AG04450 (cell line): ENCODE measurements around the gene MYADML2. TPM values are rescaled to one million over a fixed set of nuclear protein-coding genes. Genes with fewer than 3 reads are reported as not detected.

Experiments
- CTCF ChIA-PET: fragments of 300-600, 350-600 bp; formaldehyde crosslinking; extraction: SDS; loops from one replicate; lab custom pipeline; 2022; ENCODE audit warnings: antibody characterized with exemption, inconsistent platforms; lab: Charles Lee
- POLR2A ChIA-PET: fragments of 350-600 bp; formaldehyde crosslinking; extraction: SDS; loops from one replicate; lab custom pipeline; 2021; ENCODE audit warnings: antibody characterized with exemption, inconsistent platforms; lab: Yijun Ruan, JAX
- DNase-seq: peaks from one replicate; pipeline ENCODE4 v3.0.0-alpha.2; 2011; ENCODE audit warnings: low read depth, low spot score
- H3K27ac ChIP-seq: one replicate; pipeline ENCODE4 v1.5.1; 2012; ENCODE audit warnings: low read depth, low read length, control low read depth
- H3K27me3 ChIP-seq: one replicate; pipeline ENCODE4 v1.6.0; 2012; ENCODE audit warnings: low read length; ENCODE audit not compliant: control insufficient read depth, insufficient read depth
- H3K4me3 ChIP-seq: 2 replicates; pipeline ENCODE4 v1.5.1; 2011; ENCODE audit warnings: mild to moderate bottlenecking, low read depth, low read length, control low read depth
- H3K9me3 ChIP-seq: 2 replicates; pipeline ENCODE4 v1.5.1; 2012; ENCODE audit warnings: low read length; ENCODE audit not compliant: control insufficient read depth, insufficient read depth
- CTCF ChIP-seq: IDR thresholded peaks from 2 replicates; pipeline ENCODE4 v1.5.1; 2011; ENCODE audit warnings: low read depth, low read length, control low read depth, inconsistent platforms
- polyA plus RNA-seq: library from polyadenylated mRNA; depleted of rRNA; stranded (reverse); fragments of >200 nt; gene quantifications from 2 replicates; pipeline ENCODE4 v1.2.3, GENCODE V29; 2011

Gene MYADML2
- polyA plus RNA-seq, 1 experiment: not detected

DNA sequence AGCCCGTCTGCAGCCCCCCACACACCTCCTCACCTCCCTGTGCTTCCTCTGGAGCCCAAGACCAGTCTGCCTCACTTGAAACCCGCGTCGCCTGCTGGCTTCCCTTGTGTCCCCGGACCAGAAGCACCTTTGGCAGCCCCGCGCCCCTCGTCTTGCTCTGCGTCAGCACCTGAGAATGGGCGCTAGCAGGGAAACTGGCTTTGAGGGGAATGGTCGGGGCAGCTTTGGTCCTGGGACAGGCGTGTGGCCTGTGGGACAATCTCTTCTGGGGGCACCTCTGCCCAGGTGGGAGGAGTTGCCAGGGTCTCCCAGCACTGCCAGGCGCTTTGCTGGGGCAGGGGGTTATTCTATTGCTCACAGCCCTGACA lies 15.9 kb downstream of the MYADML2 start:
- ChIA-PET CTCF (no interaction called here), POLR2A (no interaction called here)
- Histone ChIP-seq H3K27ac (no peak overlapping the region), H3K9me3 (no peaks in the 10 kb centered on the region; the same call in 1 of the 2 replicates), H3K27me3 (no peaks in the 10 kb centered on the region), H3K4me3 (no peak overlapping the region)
- TF ChIP-seq CTCF: no peak
- DNase-seq: no peak

- no peak overlapping the region for H3K27ac ChIP-seq
- H3K4me3 ChIP-seq: no peak overlapping the region
- ChIA-PET CTCF (interaction anchor here (0.6 kb wide), 1 partner anchor 401 kb away, joined by 4 read pairs; no protein-coding TSS in a partner anchor), POLR2A (interaction anchor here (0.8 to 1.3 kb wide), 2 partner anchors 17 to 65 kb away, joined by 4 to 7 read pairs; no protein-coding TSS in a partner anchor)
- no peaks in the 10 kb centered on the region; the same call in 1 of the 2 replicates for H3K9me3 ChIP-seq
- no peak for TF ChIP-seq CTCF
- no peak for DNase-seq
- no peaks in the 10 kb centered on the region for H3K27me3 ChIP-seq
Measured at GRCh38 chr17:81930142-81931125, 16.6 kb downstream of the MYADML2 start.

- Histone ChIP-seq H3K27ac (no peak overlapping the region), H3K9me3 (no peaks in the 10 kb centered on the region; the same call in 1 of the 2 replicates), H3K4me3 (no peak overlapping the region), H3K27me3 (no peaks in the 10 kb centered on the region)
- no peak for TF ChIP-seq CTCF
- no peak for DNase-seq
- CTCF ChIA-PET: no interaction called here
- POLR2A ChIA-PET: interaction anchor here (1.2 to 1.3 kb wide), 2 partner anchors 64 to 74 kb away, joined by 3 to 4 read pairs; no protein-coding TSS in a partner anchor
Measured at GRCh38 chr17:81929253-81930141, 17.5 kb downstream of the MYADML2 start.

- Histone ChIP-seq H3K27ac (no peak overlapping the region), H3K27me3 (no peaks in the 10 kb centered on the region), H3K9me3 (no peaks in the 10 kb centered on the region), H3K4me3 (peak overlapping the region; percentile 61)
- ChIA-PET POLR2A (interaction anchor here (1.2 to 2.7 kb wide), 3 partner anchors 12 to 74 kb away, joined by 3 to 9 read pairs (median 4); partner anchors contain the start of gene PCYT2), CTCF (interaction anchor here (0.6 kb wide), 1 partner anchor 92 kb away, joined by 4 read pairs; no protein-coding TSS in a partner anchor)
- TF ChIP-seq CTCF: no peak
- no peak for DNase-seq
Measured at GRCh38 chr17:81928544-81929252, 18.3 kb downstream of the MYADML2 start.
